Myometrial cell (primary cell): ENCODE data around the gene SERF2. TPM values are rescaled to one million over a fixed set of nuclear protein-coding genes. Genes with fewer than 3 reads are reported as not detected.

Experiments
- total RNA-seq: library from RNA; depleted of rRNA; stranded (reverse); fragments of >200 nt; gene quantifications from 2 replicates; pipeline ENCODE4 v1.2.3, GENCODE V29; 2015

Gene SERF2
- 734 and 748 TPM in 2 replicates for total RNA-seq

DNA sequence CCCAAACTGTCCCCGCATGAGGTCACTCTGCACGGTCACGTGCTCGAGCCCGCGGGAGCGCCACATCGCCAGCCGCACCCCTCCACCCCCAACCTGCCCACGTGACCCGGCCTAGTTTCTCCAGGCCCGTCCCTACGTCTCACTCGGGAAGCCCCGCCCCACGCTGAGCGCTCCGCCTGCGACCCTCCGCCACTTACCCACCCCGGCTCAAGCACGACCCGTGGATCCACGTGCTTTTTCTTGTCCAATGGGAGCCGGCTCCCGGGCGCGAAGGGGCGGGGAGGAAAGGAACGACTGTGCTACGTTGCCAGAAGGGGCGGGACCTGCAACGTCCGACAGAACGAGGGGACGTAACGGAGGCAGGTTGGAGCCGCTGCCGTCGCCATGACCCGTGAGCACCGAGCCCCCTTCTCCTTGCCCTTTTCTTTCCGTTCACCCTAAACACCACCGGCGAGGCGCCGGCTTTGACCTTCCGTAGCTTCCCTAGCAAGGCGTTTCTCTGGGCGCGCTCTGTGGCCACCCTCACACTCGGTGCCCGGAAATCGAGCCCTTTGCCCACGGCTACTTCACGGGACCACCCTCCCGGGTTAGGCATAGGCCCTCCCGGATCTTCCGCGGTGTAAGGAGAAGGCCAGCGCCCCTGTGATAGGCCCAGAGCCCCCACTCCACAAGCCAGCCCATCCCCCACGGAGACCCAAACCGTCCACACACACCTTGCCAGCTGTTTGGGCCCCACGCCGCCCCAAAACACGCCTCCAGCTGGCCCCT lies at the start of gene SERF2:
Gene SERF2 (plus strand): TSS at position 328 of the 768 bp plus-strand sequence. CDS start 57 bp downstream, at position 385.

DNA sequence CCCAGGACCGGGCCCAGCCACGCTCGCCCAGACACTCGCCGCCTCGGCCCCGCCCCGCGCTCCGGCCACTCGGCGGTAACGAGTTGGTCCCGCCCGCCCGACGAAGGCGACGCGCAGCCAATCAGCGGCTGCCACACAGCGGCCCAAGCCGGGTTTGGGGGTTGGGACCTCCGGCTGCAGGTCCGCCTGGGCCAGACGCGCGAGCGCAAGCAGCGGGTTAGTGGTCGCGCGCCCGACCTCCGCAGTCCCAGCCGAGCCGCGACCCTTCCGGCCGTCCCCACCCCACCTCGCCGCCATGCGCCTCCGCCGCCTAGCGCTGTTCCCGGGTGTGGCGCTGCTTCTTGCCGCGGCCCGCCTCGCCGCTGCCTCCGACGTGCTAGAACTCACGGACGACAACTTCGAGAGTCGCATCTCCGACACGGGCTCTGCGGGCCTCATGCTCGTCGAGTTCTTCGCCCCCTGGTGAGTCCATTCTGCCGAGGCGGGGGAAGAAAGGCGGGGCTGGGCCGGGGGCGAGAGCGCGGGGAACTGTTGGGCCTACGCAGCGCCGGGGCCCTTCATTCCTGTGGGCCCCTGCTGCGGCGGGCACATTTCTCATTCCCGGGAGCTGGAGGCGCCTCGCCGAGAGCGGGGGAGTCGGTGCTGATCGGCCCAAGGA lies 45.7 kb upstream of the SERF2 start, which contains the start of gene PDIA3:
Gene PDIA3 (plus strand): TSS at position 194 of the 658 bp plus-strand sequence. CDS start 102 bp downstream, at position 296.

DNA sequence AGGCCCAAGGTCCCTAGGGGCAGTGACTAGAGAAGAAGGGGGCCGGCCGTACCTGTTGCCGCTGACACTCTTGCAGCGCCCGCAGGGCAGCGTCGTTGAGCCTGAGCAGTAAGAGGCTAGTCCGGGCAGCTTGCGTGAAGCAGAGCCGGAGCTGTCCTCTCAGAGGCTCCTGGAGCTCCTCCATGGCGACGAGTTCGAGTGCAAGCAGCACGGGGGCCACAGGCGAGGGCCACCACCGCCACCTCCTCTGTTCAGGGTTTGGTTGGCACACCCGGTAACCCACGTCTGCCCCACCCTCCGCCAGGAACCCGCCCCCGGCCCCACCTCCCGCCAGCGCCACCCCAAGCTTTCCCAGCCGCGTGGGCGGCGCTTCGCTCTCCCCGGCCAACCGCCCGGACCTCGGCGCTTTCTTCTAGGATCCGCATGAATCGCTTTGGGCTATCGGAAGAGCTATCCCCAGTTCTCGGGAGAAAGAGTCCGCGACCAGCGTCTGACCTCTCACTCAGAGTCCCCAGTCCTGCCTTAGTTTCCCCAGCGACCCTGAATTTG lies 15.3 kb upstream of the SERF2 start, which contains the start of gene ELL3:
Gene ELL3 (minus strand): TSS at position 249 of the 549 bp plus-strand sequence. CDS start 65 bp downstream, at position 184.

DNA sequence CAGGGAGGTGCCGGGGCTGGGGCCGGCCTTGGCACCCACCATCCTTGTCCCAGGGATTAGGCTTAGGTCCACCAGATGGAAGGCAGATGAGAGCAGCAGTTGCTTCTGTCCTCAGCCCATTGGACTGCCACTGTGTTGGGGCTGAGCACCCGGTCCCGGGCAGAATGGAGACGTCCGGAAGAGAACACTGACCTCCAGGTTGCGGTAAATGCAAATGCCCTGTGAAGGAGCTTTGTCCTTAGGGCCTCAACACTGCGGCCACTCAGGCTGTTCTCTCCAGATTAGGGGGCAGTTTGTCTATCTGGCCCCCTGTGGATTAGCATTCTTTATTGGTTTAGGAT lies 7.8 kb downstream of the SERF2 start, which contains the start of gene SERINC4:
Gene SERINC4 (minus strand): TSS at position 276 of the 341 bp plus-strand sequence. CDS start 234 bp downstream, at position 42.

DNA sequence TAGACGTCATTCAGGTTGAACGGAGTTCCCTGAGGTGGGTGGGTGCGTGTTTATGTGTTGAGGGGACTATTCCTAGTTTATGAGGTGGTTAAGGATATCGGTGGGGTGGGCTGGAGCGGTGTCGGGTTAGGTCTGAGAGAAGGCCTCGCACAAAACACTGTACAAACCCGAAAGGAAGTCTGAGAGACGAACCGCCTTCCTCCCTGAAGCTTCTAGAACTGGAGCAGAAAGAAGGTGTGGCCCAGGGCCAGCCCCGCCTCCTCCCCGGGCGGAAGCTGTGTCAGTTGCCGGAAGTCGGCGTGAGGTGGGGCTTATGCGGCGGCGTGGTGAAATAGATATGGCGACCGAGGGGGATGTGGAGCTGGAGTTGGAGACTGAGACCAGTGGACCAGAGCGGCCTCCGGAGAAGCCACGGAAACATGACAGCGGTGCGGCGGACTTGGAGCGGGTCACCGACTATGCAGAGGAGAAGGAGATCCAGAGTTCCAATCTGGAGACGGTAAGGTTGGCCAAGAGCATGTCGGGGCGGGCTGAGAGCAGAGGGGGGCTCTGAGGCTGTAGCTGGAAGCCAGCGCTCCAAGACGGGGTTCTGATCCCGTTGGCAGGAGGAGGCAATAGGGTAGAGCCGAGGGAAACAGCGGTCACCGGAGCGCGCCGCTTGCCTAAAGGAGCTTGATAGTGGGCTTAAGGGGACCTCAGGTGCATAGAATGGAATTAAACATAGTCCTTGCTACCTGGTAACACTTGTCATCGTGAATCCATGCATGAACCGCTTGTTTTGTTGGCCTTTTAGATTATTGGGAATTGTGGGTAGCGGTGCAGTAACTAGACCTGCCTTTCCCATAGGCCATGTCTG lies 8.4 kb downstream of the SERF2 start, which contains the start of gene HYPK:
Gene HYPK (plus strand): TSS at position 314 of the 856 bp plus-strand sequence. CDS start 24 bp downstream, at position 338.

DNA sequence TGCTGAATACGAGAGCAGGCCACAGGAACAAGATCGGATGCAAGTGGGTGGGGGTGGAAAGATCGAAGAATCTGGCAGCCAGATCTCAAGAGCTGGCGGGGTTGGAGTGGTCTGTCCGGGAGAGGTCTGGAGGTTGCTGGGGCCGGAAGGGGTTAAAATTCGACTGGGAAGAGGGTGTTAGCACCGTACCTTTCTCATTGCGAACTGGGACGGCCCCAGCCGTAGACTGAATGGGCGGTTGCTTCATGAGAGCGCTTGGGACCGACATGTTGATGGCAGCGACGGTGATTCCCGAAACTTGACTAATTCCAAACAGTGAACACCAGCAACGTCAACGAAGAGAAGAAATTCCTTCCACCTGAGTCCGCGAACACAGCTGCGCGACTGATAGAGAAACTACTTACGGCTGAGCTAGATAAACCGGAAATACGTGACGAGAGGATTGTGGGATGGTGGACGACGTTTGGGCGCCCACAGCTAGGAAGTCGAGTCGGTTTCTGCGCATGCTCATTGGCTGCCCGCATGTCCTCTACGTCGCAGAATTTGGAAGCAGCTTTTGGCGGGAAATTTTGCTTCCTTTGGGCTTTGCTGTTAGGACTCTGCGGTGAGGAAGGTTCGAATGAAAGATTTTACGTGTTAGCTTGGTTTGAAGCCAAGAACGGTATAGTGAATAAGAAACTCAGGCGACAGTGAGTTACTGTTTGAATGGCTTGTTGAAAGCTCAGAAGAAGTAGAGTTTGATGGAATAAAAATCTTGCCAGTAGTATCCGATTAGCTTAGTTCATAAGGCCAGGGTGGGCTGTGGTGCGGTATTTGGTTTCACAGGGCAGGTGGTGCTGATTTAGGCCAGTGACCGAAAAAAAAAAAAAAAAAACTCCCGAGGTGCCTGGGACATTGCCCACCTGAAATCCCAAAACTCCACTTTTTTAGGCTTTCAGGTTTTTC lies 32.5 kb downstream of the SERF2 start, which contains the start of gene MFAP1:
Gene MFAP1 (minus strand): TSS at position 389 of the 945 bp plus-strand sequence. CDS start 121 bp downstream, at position 268.

DNA sequence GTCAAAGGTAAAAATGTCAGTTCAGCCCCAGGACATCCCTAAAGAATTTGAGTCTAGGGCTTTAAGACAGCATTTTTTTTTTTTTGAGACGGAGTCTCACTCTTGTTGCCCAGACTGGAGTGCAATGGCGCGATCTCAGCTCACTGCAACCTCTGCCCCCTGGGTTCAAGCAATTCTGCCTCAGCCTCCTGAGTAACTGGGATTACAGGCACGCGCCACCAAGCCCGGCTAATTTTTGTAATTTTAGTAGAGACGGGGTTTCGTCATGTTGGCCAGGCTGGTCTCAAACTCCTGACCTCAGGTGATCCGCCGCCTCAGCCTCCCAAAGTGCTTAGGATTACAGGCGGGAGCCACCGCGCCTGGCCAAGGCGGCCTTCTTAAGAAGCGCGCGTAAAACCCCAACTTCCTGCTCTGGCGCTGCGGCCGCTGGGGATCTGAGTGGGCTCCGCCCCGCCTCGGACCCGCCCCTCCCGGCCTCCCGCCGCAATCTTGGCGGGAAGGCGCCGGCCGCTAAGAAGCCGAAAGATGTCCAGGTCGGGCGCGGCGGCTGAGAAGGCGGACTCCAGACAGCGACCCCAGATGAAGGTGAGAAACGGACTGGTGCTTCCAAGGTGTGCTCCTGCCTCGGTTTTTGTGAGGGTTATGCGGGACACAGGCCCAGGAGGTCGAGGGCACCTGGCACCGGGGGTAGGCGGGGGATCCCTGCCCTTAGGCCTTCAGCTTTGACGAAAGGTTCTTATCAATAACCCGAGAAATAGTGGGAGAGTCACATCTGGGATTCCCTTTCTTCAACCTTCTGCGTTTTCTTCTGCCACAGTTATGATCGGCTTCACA lies 34.6 kb downstream of the SERF2 start, which contains the start of gene WDR76:
Gene WDR76 (plus strand): TSS at position 495 of the 834 bp plus-strand sequence. CDS start 31 bp downstream, at position 526.

Other genes with a start within 250 kb of the SERF2 start
- 6.6 and 15.2 TPM in 2 replicates for gene PPIP5K1, start 202.1 kb upstream of the SERF2 start, total RNA-seq
- not detected in 2 replicates for gene CKMT1B, start 198.3 kb upstream of the SERF2 start, total RNA-seq
- gene STRC, start 173.5 kb upstream of the SERF2 start, total RNA-seq, result not detected in 2 replicates
- 0.58 and 2.1 TPM in 2 replicates for gene CATSPER2, start 143.5 kb upstream of the SERF2 start, total RNA-seq
- not detected in 2 replicates for gene CKMT1A, start 98.5 kb upstream of the SERF2 start, total RNA-seq
- gene PDIA3, start 45.9 kb upstream of the SERF2 start, total RNA-seq, result 266 and 294 TPM in 2 replicates
- 0.86 and 20.0 TPM in 2 replicates for gene ELL3, start 15.4 kb upstream of the SERF2 start, total RNA-seq
- not detected in 2 replicates for gene SERINC4, start 7.9 kb downstream of the SERF2 start, total RNA-seq
- gene HYPK, start 8.3 kb downstream of the SERF2 start, total RNA-seq, result 15.9 and 24.8 TPM in 2 replicates
- 17.6 and 21.8 TPM in 2 replicates for gene MFAP1, start 32.4 kb downstream of the SERF2 start, total RNA-seq
- gene WDR76, start 34.7 kb downstream of the SERF2 start, total RNA-seq, result 6.1 and 23.6 TPM in 2 replicates